CD4-positive, alpha-beta T cell treated with Interleukin-17A for 4 hours (primary cell): Measurements from ENCODE around the gene SKI.

Experiments used
- DNase-seq: peaks from one replicate; pipeline ENCODE4 v3.0.0-alpha.2; 2020; ENCODE audit warnings: mixed read lengths

SKI gene

GRCh38 chr1:2267051-2267830 is 39.1 kb downstream of the SKI start:
- DNase-seq: no peak

DNA sequence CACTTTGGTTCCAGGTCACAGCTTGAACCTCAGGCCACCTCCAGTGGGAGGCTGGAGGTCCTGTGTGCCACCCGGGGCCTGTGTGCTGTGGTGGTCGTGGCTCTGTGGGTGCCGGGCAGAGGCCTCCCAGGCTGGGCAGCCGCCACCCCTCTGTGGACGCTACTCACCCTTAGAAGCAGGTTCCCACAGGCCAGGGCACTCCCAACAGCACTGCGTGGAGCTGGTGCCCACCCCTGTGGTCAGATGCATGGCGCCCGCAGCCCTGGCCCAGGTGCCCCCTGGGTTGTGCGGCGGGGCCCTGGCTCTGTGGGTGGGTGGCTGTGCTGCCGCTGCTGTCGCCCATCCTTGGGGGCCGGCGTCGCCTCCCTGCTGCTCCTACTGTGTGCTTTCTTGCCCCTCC is 39.7 kb downstream of the SKI start:
- no peak for DNase-seq

GRCh38 chr1:2268285-2269056 is 40.4 kb downstream of the SKI start:
- DNase-seq: no peak

DNA sequence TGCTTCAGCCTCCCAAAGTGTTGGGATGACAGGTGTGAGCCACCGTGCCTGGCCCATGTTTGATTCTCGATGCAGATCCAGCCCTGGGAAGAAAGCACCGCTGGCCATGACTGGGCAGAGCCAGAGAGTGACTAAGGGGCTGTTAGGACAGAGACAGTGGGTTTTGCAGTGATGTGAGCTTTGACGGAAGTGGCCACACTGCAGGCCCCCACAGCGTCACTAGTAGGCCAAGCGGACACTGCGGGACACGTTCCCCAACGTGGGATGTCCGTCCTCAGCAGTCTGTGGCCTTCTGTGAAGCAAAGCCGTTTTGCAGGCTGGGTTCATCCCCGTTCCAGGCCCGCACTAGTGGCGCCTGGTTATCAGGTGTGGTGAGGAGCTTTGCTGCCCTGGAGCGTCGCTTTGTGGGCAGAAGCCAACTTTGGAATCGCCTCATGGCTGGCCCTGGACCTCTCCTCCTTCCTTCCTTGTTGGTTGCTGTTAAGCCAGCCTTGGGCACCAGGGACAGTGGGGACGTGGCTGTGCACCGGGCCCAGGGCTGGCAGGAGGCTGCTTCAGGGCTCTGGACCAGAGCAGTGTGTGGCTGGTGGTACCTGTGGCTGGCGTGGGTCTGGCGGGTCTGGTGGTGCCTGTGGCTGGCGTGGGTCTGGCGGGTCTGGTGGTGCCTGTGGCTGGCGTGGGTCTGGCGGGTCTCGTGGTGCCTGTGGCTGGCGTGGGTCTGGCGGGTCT is 41.2 kb downstream of the SKI start:
- DNase-seq: no peak

DNA sequence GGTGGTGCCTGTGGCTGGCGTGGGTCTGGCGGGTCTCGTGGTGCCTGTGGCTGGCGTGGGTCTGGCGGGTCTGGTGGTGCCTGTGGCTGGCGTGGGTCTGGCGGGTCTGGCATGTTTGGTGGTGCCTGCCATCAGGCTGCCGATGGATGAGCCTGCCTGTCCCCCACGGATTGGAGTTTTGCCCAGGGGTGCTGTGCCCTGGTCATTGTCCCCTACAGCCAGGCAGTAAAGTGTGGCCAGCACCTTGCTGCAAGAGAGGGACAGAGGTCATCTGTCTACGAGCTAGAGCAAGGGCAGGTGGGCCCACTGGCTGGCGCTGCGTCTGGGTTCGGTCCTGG is 41.8 kb downstream of the SKI start:
- no peak for DNase-seq

DNA sequence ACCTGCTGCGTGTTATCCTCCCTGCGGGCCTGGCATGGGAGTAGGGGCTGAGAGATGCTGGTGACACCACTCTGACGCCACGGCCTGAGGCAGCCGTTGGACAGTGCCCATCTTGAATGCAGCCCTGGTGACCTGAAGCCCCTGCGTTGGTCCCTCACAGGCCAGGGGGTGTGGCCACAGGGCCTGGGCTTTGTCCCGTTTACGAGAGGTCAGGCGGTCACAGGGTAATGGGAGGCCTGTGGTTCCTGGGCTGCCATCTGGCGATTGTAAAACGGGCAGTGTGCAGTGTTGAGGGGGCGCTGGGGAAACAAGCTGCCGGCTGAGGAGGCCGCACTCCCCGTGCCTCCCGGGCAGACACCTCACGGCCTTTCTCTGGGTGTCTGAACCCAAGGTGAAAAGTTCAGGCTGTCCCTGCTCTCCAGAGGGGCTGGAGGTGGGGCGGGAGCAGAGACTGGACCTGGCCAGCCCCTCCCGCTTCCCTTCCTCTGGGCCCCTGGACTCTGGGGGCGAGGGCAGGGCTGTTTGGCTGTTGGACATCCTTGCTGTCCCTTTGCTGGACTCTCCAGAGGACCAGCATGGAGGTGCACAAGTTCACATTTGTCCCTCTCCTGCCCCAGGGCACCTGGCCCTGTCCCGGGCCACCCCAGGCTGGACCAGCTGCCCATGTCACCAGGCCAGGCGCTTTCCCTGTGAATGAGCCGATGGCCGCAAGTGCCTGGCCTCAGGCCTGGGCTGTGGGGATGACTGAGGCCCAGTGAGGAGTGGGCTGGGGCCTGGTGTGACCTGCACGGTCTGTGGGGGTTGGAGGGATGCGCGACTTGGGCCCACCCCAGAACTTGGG is 42.4 kb downstream of the SKI start:
- DNase-seq: no peak

DNA sequence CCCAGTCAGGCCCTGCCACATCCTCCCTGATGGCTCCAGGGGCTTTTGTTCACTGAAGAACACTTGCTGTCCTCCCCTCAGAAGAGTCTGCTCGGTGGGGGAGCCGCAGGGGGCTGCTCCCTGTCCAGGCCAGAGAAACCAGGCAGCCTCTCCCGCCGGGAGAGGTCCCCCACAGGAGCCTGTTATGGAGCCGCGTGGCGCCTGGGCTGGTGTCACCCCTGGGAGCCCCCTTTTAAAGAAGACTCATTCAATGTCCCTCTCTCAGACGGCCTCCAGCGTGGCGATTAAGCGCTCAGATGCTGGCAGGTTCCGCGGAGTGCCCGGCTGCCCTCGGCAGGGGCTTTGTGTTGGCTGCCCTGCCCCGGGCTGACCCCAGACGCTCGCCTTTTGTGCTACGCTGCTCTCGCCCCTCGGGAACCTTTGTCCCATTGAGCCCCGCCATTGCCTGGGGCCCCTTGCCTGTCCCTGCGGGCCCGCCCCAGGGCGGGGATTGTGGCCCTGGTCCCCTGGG is 43.1 kb downstream of the SKI start:
- no peak for DNase-seq

- no peak for DNase-seq
These were observed 43.9 kb downstream of the SKI start for GRCh38 chr1:2271841-2272655.

DNA sequence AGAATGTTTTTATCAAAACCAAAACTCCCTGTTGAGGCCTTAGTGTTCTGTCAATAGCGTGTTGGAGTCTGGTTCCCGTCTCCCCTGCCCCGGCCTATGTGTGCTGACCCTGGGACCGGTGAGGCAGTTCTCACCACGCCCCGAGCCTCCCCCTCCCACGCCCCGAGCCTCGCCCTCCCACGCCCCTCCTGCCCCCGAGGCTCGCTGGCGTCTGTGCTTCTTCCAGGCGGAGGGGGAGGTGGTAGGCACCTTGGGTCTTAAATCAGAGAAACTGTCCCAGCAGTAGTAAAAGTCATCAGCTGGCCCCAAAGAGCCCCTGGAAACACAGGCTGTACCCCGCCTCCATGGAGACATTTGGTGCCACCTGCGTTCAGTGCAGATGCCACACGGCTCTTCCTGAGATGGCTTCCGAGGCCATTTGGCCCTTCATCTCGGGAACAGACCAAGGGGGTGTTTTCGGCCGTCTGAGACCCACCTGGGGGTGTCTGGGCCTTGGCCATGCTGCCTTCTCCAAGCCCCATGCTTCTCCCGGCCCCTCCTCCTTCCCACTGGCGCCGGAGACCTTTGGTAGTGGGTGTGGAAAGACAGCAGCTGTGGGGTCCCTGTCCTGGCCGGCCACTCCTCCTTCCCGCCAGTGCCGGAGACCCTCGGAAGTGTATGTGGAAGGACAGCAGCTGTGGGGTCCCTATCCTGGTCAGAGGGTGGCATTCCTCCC is 44.7 kb downstream of the SKI start:
- no peak for DNase-seq

- no peak for DNase-seq
These were observed 45.4 kb downstream of the SKI start for GRCh38 chr1:2273401-2274090.

- no peak for DNase-seq
These were observed 46.3 kb downstream of the SKI start for GRCh38 chr1:2274231-2274928.

DNA sequence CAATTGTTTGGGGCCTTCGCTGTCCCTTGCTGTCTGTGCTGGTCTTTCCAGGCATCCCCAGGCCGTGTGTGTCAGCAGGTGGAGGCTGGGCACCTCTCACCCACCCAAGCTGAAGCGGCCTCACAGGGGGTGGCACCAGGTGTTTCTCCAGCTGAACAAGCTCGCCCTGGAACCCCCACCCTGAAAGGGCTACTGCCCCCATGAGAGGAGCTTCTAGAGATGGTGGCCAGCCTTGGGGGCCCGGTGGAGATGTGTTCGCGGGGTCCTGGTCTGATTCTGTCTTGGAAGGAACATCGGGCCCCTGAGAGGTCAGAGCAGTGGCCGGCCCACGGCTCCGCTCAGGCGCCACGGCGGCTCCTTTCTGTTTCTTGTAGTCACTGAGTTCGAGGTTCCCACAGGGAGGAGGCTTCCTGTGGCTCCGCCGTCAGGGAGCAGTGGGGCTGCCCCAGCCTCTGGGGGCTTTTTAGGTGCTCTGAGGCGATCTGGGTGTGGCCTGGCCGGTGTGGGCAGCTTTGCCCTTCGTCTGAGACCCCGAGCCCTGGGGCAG is 46.9 kb downstream of the SKI start:
- no peak for DNase-seq

- DNase-seq: no peak
These were observed 47.8 kb downstream of the SKI start for GRCh38 chr1:2275796-2276536.

- no peak for DNase-seq
These were observed 48.9 kb downstream of the SKI start for GRCh38 chr1:2276803-2277580.

DNA sequence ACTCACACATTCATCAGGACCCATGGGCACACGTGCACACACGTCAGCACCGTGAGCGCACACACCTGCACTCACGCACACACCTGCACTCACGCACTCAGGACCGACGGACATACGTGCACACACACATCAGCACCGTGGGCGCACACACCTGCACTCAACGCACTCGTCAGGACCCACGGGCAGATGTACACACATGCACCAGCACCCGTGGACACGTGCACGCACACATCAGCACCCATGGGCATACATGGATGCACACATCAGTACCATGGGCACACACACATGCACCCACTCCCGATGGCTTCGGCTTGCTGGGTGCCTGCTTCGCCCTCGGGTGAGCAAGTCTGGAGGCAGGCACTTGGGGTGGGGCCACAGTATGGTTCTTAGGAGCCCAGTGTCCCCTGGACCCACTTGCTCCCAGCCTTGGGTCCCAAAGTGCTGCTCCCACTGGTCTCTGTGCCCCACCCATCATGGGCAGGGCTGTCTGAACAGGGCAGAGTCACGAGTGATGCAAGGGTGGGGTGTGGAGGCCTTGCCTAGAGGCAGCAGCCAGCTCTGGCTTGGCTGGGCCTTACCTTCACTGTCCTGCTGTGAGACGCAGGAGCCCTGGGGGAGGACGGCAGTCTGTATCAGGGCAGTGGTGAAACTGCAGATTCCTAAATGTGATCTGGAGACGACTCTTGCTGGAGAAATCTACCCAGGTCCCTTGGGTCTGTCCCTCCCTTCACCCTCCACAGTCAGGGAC is 49.8 kb downstream of the SKI start:
- DNase-seq: no peak

- DNase-seq: no peak
These were observed 50.6 kb downstream of the SKI start for GRCh38 chr1:2278591-2279209.

- no peak for DNase-seq
These were observed 51.1 kb downstream of the SKI start for GRCh38 chr1:2279210-2279639.
